GM12873 (cell line): ENCODE results near the gene PAK6.

ENCODE experiments used
- CTCF ChIP-seq: IDR thresholded peaks from 2 replicates; pipeline ENCODE4 v1.5.1; 2012; ENCODE audit warnings: low read depth, mild to moderate bottlenecking, moderate library complexity, low read length, control low read depth; ENCODE audit not compliant: insufficient read depth; ENCODE audit errors: missing control alignments

The PAK6 gene

GRCh38 chr15:40219801-40220200 is 19.1 kb upstream of the PAK6 start:
- TF ChIP-seq CTCF = no peak

- TF ChIP-seq CTCF = no peak
These were observed 16.7 kb upstream of the PAK6 start for GRCh38 chr15:40222131-40222530.

DNA sequence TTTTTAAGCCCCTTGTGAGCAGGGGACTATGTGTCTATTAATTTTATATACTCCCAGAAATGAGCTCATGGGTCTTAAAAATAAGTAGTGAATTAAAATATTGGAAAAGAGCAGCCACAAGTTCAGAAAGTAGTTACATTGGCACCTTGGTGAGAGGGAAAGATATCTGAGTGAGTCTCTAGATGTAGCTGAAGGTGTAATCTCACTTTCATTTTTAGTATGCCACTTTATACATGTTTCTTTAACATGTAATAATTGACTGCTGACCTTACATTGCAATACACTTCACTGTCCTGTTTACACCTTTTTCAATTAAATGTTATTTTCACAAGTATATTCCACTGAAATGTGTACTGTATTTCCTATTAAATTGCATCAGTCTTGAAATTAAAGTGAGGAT is 12.1 kb upstream of the PAK6 start:
- no peak for TF ChIP-seq CTCF

DNA sequence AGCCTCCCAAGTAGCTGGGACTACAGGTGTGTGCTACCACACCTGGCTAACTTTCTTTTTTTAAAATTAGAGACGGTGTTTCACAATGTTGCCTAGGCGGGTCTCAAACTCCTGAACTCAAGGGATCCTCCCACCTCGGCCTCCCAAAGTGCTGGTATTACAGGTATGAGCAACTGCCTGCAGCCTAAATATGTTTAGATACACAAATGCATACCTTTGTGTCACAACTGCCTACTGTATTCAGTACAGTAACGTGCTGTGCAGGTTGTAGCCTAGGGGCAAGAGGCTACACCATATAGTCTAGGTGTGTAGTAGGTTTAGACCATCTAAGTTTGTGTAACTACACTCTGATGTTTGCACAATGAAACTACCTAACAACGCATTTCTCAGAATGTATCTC is 9.5 kb upstream of the PAK6 start:
- TF ChIP-seq CTCF = no peak

DNA sequence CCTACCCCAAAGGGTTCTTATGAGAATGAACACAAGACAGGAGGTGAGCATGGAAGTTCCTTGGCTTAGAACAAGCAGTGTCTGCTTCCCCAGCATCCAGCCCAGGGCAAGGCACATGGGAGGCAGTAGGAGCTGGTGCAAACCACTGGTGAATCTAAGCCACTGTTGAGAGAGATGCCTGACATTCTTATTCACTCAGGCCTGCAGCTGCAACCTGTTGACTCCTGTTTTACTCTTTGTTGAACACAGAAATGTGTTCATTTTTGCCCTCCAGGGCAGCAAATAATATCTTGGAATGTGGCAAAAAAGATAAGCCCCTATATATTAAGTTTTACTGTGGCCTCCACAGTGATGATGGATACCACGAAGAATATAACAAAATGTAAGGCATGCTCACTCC is 8.9 kb upstream of the PAK6 start:
- TF ChIP-seq CTCF = no peak

- no peak for TF ChIP-seq CTCF
These were observed 6.2 kb upstream of the PAK6 start for GRCh38 chr15:40232625-40233070.

DNA sequence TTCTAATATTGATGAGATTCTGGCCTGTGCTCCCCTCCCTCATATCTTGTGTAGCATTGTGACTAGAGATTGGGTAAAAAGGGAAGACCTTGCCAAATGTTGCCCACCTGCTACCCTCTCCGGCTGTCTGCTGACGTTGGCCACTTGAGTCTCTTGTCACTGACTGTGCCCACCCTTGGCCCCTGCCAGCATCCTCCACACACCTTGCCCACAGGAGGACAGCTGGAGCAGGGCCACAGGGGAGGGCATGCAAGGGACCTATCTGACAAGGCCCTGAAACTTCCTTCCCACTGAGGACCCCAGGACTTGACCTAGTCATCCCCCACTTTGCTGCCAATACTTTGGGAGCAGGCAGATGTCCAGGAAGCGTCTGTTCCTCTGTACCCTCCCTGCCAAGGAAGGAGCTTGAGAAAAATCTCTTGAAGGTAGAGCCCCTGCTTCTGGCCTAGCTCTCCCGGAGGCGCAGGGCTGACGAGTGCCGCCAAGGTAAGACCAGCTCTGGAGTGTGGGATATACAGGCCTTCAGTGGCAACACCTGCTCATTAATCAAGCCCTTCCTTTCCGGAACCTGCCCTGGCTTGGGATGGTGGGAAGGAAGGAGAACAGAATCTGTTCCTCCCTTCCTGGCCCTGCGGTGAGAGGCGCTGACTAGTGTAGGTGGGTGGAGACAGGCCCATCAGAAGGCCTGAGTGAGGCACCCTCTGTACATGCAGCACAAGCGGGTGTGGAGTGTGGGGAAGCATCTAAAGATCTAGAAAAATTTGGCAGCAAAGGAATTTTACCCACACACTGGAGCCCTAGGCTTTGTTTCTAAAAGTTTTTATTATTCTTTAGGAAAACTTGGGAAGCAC is 4.9 kb upstream of the PAK6 start:
- TF ChIP-seq CTCF = no peak
